ENCODE measurements around the gene ABRACL. TPM values are rescaled to one million over a fixed set of nuclear protein-coding genes. Genes with fewer than 3 reads are reported as not detected.

Gene ABRACL
- total RNA-seq, 1 donor, result 42.3 TPM

DNA sequence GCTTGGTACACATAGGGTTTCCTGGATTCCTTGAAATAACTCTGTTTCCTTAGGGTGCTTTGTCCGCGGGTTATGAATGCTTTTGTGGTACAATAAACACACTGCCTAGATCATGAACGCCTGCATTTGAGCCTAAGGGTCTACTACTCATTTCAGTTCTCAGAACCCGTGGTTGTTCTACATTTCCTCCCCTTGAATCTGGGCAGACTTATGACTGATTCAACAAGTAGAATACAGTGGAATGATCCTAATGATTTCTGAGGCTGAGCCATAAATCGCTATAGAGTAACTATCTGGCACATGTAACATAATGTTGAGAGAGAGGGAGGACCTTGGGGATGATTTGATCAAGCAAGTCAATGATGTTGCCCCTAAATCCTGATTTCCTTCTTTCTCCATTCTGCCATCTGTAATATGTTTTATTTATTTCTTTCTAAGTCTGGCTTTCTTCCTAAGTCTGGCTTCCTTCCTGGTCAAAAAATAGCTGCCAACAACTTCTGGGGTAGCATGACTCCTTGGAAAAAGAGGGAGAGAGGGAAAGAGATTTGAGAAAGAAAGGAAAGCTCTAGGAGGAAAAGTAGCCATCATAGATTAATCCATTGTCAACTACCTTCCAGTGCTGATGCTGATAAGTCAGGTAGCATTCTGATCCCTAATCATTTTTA lies 23.0 kb downstream of the ABRACL start:
- TF ChIP-seq, protein P1, sequence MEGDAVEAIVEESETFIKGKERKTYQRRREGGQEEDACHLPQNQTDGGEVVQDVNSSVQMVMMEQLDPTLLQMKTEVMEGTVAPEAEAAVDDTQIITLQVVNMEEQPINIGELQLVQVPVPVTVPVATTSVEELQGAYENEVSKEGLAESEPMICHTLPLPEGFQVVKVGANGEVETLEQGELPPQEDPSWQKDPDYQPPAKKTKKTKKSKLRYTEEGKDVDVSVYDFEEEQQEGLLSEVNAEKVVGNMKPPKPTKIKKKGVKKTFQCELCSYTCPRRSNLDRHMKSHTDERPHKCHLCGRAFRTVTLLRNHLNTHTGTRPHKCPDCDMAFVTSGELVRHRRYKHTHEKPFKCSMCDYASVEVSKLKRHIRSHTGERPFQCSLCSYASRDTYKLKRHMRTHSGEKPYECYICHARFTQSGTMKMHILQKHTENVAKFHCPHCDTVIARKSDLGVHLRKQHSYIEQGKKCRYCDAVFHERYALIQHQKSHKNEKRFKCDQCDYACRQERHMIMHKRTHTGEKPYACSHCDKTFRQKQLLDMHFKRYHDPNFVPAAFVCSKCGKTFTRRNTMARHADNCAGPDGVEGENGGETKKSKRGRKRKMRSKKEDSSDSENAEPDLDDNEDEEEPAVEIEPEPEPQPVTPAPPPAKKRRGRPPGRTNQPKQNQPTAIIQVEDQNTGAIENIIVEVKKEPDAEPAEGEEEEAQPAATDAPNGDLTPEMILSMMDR (IDR thresholded peaks at IDR 0.05; ENCODE audit: extremely low read depth, low read depth, low read length), result no peak
- Histone ChIP-seq H3K27me3 (ENCODE audit: insufficient read depth, low read length) (peaks cover 4% of the 10 kb centered on the region), H4K20me1 (ENCODE audit: insufficient read depth, low read length) (no peaks in the 10 kb centered on the region), H3K79me2 (ENCODE audit: insufficient read depth, low read length) (no peaks in the 10 kb centered on the region), H3K4me3 (ENCODE audit: insufficient read depth, low read length) (no peak overlapping the region), H3K36me3 (ENCODE audit: insufficient read depth, low read length) (no peaks in the 10 kb centered on the region), H3K9me3 (ENCODE audit: low read depth, low read length) (no peaks in the 10 kb centered on the region), H3K4me2 (ENCODE audit: insufficient read depth, low read length) (no peak overlapping the region), H3K4me1 (ENCODE audit: insufficient read depth, low read length) (no peaks in the 10 kb centered on the region), H3K27ac (ENCODE audit: low read depth, low read length) (no peak overlapping the region), H2AFZ (ENCODE audit: low read length) (no peak overlapping the region)
- DNase-seq (ENCODE audit: insufficient read length, low spot score, missing footprints), result no peak

DNA sequence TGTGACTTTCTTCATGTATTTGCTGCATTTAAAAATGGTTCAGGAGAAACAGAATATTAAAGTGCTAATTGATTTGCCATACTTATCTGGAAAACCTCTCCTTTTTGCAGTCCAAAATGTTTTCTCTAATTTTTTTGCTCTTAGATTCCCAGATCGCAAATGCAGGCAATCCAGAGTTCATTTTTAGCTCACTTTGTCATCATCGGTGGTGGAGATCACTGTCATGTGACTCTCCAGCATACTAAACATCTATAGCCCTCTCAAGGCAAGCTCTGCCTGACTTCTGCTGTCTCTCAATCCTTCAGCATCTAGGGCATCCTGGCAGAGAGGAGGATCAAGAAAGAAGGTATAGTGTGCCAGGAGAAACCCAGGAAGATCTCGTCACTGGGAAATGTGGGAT lies 24.8 kb downstream of the ABRACL start:
- H3K36me3 ChIP-seq (ENCODE audit: insufficient read depth, low read length), result no peaks in the 10 kb centered on the region
- no peak overlapping the region for H3K4me2 ChIP-seq (ENCODE audit: insufficient read depth, low read length)
- no peaks in the 10 kb centered on the region for H4K20me1 ChIP-seq (ENCODE audit: insufficient read depth, low read length)
- no peaks in the 10 kb centered on the region for H3K79me2 ChIP-seq (ENCODE audit: insufficient read depth, low read length)
- DNase-seq (ENCODE audit: insufficient read length, low spot score, missing footprints), result no peak
- H3K4me1 ChIP-seq (ENCODE audit: insufficient read depth, low read length), result no peaks in the 10 kb centered on the region
- no peaks in the 10 kb centered on the region for H3K9me3 ChIP-seq (ENCODE audit: low read depth, low read length)
- no peak overlapping the region for H3K4me3 ChIP-seq (ENCODE audit: insufficient read depth, low read length)
- peaks cover 4% of the 10 kb centered on the region for H3K27me3 ChIP-seq (ENCODE audit: insufficient read depth, low read length)
- H2AFZ ChIP-seq (ENCODE audit: low read length), result no peak overlapping the region
- TF ChIP-seq, protein P1 (IDR thresholded peaks at IDR 0.05; ENCODE audit: extremely low read depth, low read depth, low read length), result no peak
- no peak overlapping the region for H3K27ac ChIP-seq (ENCODE audit: low read depth, low read length)

DNA sequence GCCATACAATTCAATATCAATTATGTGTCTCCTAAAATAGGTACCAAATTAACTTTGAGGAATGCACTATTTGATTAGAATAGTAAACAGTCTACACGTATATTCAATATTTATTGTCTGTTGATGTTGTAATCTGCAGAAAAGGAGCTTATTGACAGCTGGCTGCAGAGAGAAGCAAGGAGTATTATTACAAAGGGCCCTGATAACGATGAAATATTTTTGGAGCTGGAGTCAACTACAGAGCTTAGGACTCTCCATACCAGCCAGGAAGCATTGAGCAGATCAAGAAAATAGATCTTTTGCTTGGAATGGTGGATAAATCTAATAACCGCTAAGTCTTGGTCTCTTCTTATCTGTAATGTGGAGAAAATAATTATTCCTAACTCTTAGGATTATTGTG lies 25.5 kb downstream of the ABRACL start:
- H3K4me3 ChIP-seq (ENCODE audit: insufficient read depth, low read length), result no peak overlapping the region
- no peaks in the 10 kb centered on the region for H4K20me1 ChIP-seq (ENCODE audit: insufficient read depth, low read length)
- H3K27ac ChIP-seq (ENCODE audit: low read depth, low read length), result no peak overlapping the region
- no peaks in the 10 kb centered on the region for H3K9me3 ChIP-seq (ENCODE audit: low read depth, low read length)
- no peaks in the 10 kb centered on the region for H3K4me1 ChIP-seq (ENCODE audit: insufficient read depth, low read length)
- H3K27me3 ChIP-seq (ENCODE audit: insufficient read depth, low read length), result peaks cover 4% of the 10 kb centered on the region
- no peak overlapping the region for H3K4me2 ChIP-seq (ENCODE audit: insufficient read depth, low read length)
- H3K79me2 ChIP-seq (ENCODE audit: insufficient read depth, low read length), result no peaks in the 10 kb centered on the region
- TF ChIP-seq, protein P1 (IDR thresholded peaks at IDR 0.05; ENCODE audit: extremely low read depth, low read depth, low read length), result no peak
- H3K36me3 ChIP-seq (ENCODE audit: insufficient read depth, low read length), result no peaks in the 10 kb centered on the region
- DNase-seq (ENCODE audit: insufficient read length, low spot score, missing footprints), result no peak
- no peak overlapping the region for H2AFZ ChIP-seq (ENCODE audit: low read length)

DNA sequence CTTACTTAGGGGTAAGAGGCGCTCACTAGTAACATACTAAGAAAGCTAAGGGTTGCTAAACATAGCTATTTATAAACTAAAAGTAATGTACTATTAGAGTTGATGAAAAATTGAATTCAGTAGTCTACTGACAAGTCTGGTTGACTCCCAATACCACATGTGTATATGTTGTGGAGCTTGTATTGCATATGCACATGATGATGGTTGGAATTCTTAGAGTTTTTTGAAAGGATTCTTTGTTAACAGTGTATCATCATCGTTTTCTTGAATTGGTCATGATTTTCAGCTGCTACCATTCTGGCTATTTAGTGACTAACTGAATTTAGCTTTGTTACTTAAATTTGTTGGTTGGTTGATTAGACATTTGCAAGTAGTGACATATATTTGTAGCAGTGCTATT lies 27.2 kb downstream of the ABRACL start:
- H3K27me3 ChIP-seq (ENCODE audit: insufficient read depth, low read length), result peaks cover 4% of the 10 kb centered on the region
- H3K79me2 ChIP-seq (ENCODE audit: insufficient read depth, low read length), result no peaks in the 10 kb centered on the region

More for the DNA sequence above, 27.2 kb downstream of the ABRACL start:
- DNase-seq (ENCODE audit: insufficient read length, low spot score, missing footprints), result no peak
- Histone ChIP-seq H3K9me3 (ENCODE audit: low read depth, low read length) (no peaks in the 10 kb centered on the region), H4K20me1 (ENCODE audit: insufficient read depth, low read length) (no peaks in the 10 kb centered on the region), H3K4me2 (ENCODE audit: insufficient read depth, low read length) (no peak overlapping the region), H3K4me3 (ENCODE audit: insufficient read depth, low read length) (no peak overlapping the region), H3K27ac (ENCODE audit: low read depth, low read length) (no peak overlapping the region), H3K4me1 (ENCODE audit: insufficient read depth, low read length) (peaks cover 8% of the 10 kb centered on the region), H3K36me3 (ENCODE audit: insufficient read depth, low read length) (no peaks in the 10 kb centered on the region), H2AFZ (ENCODE audit: low read length) (no peak overlapping the region)
- TF ChIP-seq, protein P1 (IDR thresholded peaks at IDR 0.05; ENCODE audit: extremely low read depth, low read depth, low read length), result no peak

Data from osteoblast (primary cell).